Endometrium (tissue), 2 donors: ENCODE data around the gene WDFY1.
"Not testable (repeated sequence)": the region's sequence is repeated elsewhere in the genome, so short reads cannot be mapped to it uniquely, and the experiment has no call there.

Experiments used
- FAIRE-seq: peaks from 2 replicates; lab custom pipeline; 2012; peaks lifted over from hg19 to GRCh38; lab: Jason Lieb, UNC
- donor health status: control.
- donor health status: control.

The WDFY1 gene

DNA sequence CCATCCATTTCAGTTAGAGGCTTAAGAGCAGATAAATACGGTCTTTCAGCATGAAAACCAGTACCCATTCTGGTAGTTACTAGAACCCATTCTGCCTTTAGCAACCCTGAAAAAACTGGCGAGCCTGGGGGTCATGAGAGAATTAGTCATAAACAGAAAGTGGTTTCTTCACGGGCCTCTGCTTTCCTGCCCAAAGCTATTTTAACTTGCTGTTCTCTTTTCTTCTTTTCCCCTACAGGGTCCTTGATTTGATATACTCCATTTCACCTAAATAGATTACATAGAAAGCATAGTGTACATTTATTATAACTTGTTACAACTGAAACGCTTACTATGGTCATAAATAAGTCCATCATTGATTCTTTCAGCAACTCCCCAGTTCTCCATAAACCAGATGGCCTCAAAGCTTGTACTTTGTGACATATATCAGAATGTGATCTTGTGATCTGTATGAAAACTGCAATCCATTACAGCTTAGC is 48.3 kb downstream of the WDFY1 start:
- FAIRE-seq, result no peak

DNA sequence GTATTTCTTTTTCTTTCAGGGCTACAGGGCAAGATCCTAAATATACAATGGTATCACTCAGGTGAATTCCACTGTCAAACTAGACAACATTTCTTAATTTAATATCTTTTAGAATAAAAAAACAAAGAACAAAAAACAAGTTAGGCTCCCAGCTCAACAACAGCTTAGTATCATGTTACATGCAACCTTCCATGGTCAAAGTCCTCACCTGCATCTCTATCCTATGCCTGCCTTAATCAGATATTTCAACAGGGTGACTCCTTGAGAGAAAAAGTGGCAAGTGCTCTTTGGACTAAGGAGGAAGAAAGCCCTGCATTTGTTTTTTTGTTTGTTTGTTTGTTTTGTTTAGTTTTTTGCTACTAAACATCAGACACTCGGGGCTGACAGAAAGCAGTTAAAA is 50.2 kb downstream of the WDFY1 start:
- no peak for FAIRE-seq

DNA sequence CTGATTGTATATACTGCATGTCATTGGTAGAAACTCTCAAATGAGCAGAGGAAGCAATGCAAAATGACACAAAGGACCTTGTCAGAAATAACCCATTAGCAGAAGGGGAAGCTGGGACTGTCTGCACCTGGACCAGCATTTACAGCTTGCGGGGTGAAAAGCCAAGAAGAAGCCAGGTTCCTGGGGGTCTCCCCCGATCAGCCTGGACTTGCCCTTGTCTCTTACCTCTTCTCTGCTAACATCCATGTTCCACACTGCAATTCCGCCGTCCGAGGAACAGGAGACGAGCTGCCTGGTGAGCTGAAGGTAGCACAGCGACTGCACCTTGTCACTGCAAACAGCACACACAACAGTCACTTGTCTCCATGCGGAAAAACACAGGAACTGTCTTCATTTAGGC is 51.1 kb downstream of the WDFY1 start:
- FAIRE-seq, result no peak

DNA sequence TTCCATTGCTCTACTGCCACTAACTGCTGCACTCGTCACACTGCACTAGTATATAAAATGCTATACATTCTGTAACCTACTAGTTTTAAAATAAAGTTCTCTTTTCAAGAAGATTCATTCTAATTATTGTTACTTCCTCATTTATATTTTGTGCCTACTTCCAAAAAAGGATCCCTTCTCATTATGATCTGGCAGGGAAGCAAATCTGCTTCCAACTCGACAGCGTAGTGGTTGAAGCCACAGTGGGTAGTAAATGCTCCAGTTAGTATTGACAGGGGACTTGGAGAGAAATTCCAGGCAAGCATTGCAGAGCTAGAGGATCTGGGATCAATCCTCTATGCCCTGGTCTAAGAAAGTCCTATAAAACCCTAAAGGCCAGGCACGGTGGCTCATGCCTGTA is 54.4 kb downstream of the WDFY1 start:
- no peak for FAIRE-seq

DNA sequence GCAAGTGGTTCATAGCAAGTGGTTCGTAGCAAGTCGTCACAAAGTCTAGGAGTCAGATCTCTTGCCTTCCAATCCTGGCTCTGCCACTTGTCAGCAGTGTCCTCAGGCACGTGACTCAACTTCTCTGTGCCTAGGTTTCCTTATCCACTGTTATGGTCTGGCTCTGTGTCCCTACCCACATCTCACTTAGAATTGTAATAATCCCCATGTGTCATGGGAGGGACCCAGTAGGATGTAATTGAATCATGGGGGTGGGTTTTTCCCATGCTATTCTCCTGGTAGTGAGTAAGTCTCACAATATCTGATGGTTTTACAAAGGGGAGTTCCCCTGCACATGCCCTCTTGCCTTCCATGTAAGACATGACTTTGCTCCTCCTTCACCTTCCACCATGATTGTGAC is 55.9 kb downstream of the WDFY1 start:
- no peak for FAIRE-seq

DNA sequence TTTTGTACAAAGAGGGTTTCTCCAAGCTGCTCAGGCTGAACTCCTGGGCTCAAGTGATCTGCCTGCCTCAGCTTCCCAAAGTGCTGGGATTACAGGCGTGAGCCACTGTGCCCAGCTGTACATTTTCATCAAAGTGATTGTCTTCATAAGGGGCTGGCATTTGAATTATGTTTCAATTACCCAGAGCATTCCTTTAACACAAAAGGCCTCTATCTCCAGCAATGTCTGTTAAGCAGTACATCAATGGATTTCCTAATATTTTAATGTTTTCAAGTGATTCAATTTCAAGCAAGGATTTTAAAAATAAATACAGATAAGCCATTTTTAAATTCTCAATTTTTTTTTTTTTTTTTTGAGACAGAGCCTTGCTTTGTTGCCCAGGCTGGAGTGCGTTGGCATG is 56.9 kb downstream of the WDFY1 start:
- no peak for FAIRE-seq

DNA sequence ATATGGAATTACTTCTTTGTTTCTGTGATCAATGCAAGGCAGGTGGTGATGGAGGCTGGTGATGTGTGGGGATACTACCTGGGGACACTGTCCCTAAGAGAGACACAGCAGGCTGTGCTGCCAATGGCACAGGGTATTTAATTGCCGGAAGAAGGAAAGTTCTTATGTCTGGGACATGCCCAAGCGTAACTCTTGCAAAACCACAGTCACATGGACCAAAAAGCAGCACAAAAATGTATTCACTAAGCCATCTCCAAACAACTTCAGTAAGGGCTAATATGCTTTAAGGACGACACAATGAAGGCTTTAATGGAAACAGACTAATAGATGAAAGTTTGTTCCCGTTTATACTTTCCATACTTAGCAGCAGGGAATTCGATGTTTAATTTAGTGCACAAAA is 58.0 kb downstream of the WDFY1 start:
- no peak for FAIRE-seq

DNA sequence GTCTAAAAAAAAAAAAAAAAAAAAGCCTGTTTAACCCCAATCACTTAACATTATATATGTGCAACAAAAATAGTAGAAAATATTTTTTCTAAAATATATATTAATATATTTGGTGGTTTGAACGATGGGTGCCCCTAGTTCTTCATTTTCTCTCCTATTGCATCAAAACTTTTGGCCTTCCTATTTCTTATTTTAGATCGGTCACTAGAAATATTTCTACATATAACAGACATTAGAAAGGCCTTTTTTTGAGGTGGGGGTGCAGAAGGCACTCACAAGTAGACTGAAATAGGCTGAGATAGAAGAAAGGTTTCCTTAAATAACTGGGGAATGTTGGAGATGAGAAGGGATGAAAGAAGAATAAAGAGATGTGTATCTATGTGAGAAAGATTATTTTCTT is 58.4 kb downstream of the WDFY1 start:
- FAIRE-seq, result no peak

DNA sequence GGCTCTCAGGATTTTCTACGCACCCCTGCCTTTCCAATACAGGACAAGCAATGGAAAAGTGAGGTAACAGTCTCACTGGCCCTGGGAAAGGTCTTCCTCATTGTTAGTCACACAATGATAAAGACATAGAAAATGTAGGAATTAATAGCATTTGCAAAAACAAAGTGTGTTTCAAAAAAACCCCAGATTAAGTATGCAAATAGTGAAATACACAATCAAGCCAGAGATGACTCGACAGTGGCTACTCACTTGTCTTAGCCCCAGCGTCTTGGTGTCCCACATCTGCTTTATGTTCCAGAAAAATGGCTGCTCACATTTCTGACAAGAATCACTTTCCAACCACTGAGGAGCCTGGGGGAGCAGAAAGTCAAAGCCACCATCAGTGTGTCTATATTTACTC is 60.7 kb downstream of the WDFY1 start:
- no peak for FAIRE-seq

DNA sequence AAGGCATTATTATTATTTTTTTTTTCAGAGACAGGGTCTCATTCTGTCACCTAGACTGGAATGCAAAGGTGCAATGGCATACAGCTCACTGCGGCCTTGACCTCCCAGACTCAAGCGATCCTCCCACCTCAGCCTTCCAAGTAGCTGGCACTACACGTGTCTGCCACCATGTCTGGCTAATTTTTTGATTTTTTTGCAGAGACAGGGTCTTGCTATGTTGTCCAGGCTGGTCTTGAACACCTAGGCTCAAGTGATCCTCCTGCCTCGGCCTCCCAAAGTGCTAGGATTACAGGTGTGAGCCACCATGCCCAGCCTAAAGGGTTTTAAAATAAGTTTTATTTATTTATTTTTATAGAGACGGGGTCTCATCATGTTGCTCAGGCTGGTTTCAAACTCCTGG is 62.4 kb downstream of the WDFY1 start:
- FAIRE-seq, result no peak

DNA sequence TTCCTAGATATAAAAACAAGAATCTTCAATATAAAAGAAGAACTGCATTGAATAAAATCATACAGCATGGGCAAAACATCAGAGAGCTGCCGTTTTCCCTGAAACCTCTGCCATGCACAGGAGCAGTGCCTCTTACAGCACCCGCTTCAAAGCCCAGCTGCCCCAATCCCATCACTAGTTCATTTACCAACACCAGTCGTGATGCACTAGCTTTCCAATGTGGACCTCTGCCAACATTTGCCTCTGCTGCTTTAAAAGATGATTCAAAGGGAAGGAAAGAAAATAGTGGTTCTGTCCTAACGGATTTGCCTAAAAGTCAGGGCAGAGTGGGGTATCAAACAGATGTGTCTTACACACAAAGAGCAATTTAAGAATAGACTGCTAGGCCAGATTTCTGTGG is 64.3 kb downstream of the WDFY1 start:
- FAIRE-seq, result no peak

DNA sequence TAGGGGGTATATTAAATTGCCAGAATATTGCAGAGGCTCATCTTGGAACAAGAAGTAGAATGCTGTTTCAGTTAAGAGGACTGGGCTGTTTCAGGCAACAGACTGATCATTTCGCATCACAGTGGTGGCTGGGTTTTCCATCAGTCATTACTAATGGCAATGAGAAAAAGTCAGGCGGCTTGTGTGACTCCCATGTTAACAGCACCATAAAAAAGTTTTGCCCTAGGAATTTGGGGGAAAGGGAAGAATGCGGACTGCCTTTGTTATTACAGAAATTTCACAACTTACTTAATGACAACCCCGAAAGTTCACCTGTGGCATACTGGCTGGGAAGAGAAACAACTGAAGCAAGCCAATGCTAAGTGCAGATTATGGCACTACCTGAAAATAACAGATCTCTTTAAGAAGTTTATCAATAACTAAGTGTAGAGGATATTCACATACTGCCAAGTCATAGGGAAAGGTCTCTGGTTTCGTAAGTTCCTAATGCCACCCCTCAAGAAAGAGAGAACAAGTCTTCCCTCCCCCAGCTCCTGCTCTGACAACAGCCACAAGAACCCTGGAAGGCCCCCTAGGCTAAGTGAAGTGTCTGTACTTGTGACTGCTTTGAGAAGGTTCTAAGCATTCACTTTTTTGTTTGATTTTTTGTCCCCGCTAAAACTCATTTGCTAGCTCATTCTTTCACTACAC is 67.3 kb downstream of the WDFY1 start:
- no peak for FAIRE-seq

DNA sequence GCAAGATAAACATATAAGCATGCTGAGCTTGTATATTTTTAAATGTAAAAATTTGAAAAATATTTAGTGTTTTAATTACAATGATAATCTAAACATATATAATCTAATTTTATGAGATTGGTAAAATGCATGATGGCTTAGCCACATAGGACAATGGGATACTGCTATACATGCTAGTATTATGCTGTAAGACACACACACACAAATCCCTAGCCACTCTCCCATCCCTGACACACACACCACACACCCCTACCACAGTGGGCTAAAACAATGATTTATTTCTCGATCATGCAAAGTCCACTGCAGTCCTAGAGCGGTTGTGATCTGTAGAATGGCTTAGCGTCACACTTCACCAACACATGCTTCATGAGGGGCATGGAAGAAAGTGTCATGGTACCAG is 71.5 kb downstream of the WDFY1 start:
- no peak for FAIRE-seq

DNA sequence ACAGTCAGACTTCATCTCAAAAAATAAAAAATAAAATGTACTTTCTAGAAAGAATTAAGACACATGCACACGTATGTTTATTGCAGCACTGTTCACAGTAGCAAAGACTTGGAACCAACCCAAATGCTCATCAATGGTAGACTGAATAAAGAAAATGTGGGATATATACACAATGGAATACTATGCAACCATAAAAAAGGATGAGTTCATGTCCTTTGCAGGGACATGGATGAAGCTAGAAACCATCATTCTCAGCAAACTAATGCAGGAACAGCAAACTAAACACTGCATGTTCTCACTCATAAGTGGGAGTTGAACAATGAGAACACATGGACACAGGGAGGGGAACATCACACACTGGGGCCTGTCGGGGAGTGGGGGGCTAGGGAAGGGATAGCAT is 72.4 kb downstream of the WDFY1 start:
- FAIRE-seq, result not testable (repeated sequence)

DNA sequence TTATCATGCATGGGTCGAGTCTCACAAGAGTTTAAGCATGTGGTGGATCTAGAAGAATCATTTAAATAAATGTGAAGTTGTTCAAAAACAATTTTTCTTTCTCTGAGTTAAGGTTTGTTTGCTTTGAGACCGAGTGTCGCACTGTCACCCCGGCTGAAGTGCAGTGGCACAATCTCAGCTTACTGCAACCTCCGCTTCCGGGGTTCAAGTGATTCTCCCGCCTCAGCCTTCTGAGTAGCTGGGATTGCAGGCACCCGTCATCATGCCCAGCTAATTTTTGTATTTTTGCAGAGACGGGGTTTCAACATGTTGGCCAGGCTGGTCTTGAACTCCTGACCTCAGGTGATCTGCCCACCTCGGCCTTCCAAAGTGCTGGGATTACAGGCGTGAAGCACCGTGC is 73.5 kb downstream of the WDFY1 start:
- not testable (repeated sequence) for FAIRE-seq

DNA sequence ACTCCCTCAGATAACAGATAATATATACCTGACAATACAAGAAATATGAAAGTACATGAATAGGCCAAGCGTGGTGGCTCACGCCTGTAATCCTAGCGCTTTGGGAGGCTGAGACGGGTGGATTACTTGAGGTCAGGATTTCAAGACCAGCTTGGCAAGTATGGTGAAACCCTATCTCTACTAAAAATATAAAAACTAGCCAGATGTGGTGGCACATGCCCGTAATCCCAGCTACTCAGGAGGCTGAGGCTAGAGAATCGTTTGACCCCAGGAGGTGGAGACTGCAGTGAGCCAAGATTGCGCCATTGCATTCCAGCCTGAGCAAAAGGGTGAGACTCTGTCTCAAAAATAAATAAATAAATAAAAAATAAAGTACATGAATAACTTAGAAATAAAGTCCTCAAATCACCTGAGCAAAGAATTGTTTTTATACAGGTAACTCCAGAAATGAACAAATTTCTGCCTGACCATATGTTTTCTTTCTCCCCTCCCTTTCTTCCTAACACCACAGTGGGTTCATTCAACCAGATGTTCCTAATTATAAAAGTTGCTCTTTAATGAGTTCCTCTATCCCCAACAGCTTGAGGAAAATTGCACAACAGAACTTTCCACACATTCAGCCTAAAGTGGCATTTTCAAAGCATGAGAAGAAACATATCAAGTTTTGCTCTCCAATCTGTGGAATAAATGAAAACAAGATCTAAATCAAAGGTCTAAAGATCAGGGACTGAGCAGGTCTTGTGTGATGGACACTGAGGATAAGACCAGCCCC is 74.1 kb downstream of the WDFY1 start:
- FAIRE-seq, result no peak

DNA sequence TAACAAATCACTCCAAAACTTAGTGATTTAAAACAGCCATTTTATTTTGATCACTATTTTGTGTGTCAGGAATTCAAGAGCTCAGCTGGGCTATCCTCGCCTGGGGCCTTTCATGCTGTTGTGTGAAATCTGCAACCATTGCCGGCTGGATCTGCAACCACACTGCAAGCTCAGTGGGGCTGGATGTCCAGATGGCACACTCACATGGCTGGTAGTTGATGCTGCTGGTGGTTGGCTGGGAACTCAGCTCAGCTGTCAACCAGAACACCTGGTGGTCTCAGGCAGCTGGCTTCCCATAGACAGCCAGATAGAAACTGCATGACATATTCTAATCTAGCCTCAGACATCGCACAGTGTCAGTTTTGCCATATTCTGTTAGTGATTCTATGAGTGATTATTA is 77.1 kb downstream of the WDFY1 start:
- no peak for FAIRE-seq

DNA sequence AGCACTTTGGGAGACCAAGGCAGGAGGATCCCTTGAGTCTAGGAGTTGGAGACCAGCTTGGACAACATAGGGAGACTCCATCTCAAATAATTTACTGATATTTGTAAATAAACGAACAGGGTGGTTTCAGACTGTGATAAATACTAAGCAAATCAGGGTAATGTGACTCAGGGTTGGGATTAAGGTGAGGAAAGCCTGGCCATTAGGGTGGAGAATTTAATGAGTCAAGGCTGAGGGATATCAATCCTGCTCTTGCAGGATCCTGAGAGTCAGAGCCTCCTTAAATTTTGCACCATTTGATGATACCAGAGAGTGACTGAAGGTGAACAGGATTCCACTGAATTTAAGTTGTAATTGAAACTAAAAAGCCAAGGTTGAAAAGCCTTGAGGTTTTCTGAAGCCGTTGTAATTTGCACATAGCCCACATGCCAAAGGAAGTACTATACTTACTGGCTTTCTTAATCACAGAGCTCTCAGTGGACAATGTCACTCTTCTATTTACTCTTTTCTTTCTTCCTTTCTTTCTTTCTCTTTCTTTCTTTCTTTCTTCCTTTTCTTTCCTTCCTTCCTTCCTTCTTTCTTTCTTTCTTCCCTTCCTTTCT is 79.1 kb downstream of the WDFY1 start:
- no peak for FAIRE-seq

DNA sequence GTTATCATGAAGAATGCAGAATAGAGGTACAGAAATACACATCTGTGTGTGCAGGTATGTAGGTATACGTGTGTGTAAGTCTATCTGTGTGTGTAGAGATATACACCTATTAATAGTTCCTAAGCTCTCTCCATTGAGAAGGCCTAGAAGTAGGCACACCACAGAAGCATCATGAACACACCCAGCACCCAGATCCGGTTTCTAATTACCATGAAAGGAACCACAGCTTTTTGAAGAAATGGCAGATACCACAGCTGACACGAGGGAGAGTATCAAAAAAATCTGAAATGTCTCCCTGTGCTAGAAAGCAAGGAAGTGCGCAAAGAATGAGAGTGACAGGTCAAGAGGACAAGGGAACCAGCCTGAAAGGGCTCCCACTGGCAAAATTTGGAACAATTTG is 80.0 kb downstream of the WDFY1 start:
- no peak for FAIRE-seq

DNA sequence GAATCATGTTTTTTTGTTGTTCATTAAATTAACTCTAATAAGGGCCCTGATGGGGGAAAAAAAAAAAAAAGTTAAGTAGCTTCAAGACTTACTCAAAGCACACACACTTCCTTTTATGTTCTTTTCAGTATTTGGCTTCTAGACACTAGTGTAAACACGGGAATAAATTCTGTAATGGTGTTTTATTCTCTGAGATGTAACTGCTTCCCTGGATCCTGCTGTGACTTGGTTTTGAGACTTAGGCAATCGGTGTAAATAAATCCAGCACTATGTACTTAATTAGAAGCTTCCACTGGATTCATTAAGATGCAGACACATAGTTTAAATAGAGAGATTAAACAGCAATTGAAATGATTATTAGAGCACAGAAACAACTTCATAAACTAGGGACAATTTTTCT is 81.6 kb downstream of the WDFY1 start:
- FAIRE-seq, result no peak

DNA sequence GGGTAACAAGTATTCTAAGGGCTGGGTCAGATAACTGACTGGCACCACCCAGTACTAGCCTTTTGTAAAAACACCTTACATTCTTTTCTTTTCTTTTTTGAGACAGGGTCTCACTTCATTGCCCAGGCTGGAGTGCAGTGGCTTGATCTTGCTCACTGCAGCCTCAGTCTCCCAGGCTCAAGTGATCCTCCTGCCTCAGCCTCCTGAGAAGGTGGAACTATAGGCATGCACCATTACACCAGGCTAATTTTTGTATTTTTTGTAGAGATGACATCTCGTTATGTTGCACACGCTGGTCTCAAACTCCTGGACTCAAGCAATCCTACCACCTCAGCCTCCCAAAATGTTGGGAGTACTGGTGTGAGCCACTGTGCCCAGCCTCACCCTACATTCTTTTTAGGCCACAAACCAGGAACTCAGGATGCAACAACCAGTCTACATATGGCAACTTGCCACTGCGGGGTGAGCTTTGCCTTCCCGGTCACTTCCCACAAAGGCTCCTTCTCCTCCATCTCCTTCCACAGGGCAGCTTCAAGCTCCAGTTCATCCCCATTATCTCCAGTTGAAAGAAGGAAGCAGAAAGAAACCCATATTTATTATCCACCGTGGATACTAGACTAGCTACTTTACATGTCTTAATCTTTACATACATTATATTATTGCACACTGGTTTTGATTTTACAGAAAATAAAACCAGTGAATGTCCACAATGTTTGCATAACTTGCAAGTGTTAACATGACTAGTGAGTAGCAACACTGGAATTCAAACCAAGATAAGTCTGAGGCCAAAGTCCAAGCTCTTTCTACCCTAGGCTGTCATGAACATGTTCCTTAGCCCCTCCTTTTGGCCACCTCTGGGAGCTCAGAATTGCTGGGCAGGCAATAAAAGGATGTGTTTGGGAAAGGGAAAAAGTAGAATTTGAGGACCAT is 84.1 kb downstream of the WDFY1 start:
- FAIRE-seq, result no peak

DNA sequence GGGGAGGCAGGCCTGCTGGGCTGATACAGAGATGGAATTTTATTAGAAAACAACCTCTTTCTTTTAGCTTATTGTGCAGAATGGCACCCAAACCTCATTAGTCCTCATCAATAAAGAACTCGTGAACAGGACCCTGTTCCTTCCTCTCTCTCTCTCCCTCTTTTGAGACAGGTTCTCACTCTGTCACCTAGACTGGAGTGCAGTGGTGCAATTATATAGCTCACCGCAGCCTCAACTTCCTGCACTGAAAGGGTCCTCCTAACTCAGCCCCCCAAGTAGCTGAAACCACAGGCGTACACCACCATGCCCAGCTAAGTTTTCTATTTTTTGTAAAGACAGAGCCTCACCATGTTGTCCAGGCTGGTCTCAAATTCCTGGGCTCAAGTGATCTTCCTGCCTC is 86.1 kb downstream of the WDFY1 start:
- no peak for FAIRE-seq
